GM12801 (cell line): ENCODE measurements around the gene CNKSR1.

ENCODE experiments used
- CTCF ChIP-seq: IDR thresholded peaks from one replicate; pipeline ENCODE4 v1.5.1; 2011; ENCODE audit warnings: control low read depth; ENCODE audit not compliant: insufficient read length; ENCODE audit errors: extremely low read depth

Gene CNKSR1

GRCh38 chr1:26225033-26225831 is 47.9 kb downstream of the CNKSR1 start:
- TF ChIP-seq CTCF = no peak

- no peak for TF ChIP-seq CTCF
These were observed 56.8 kb downstream of the CNKSR1 start, which contains the start of gene CEP85 for GRCh38 chr1:26233903-26234643. Gene CEP85 (plus strand): TSS chr1:26234200. CDS start chr1:26239784, 5,584 bp downstream.

DNA sequence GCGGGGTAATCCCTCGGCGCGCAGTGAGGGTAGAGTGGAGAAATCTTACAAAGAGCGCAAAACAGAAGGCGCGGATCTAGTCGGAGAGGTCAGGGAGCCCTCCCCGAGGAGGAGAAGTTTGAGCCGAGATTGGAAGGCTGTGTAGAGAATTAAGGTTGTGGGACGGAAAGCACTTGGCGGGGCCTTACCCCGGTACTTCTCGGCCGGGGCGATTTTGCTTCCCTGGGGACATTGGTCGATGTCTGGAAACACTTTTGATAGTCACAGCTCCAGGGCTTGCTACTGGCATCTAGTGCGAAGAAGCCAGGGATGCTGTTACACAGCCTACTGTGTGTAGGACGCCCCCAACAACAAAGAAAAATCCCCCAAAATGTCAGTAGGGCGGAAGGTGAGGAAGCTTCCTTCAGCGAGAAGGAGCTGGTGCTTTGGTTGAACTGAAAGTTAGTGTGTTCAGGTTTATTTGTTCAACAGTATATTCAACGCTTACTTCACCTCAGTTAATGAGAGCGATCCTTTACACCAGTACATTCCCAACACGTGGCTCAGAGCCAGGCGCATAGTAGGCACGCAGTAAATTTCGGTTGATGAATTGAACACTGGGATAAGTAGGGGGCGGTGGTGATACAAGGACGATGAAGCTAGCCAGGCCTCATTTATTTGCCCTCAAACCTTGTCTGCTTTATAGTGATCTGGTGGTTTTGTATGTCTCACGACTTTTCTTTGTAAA is 57.5 kb downstream of the CNKSR1 start:
- no peak for TF ChIP-seq CTCF

DNA sequence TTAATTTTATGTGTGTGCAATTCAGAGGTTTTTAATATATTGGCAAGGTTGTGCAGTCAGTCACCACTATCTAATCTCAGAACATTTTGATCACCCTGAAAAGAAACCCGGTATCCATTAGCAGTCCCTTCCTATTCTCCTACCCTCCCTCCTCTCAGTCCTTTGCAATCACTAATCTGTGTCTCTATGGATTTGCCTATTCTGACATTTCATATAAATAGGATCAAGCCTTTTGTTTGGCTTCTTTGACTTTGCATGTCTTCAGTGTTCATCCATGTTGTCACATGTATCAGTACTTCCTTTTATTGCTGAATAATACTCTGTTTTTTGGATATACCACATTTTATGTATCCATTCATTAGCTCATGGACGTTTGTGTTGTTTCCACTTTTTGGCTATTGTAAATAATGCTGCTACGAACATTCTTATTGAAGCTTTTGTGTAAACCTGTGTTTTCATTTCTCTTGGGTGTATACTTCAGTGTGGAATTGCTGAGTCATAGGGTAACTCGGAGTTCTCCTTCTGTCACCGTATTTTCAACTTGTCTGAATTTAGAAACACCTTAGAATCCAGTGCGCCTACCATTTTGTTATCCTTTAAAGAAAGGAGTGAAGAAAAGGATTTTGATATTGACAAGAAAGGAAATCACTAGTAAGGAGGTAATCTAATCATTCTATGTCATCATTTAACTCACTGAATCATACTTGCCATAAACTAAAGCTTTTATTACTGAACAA is 60.1 kb downstream of the CNKSR1 start:
- TF ChIP-seq CTCF = no peak
